Naive thymus-derived CD8-positive, alpha-beta T cell (primary cell): ENCODE data around the gene PRR23C. TPM values are rescaled to one million over a fixed set of nuclear protein-coding genes. Genes with fewer than 3 reads are reported as not detected.

ENCODE experiments used
- ATAC-seq, 2 donors: fragments of 150-1000 bp; cut with Tn5 transposase in 1 of 2; sonication (Bioruptor Pico), chemical (Tn5 transposase) in 1 of 2; 1 replicate in 1 of 2; 2 replicates in 1 of 2; pipeline ENCODE4 v1.10.0; 2021; ENCODE audit warnings: mild to moderate bottlenecking in 2 of 2, moderate library complexity in 2 of 2
- POLR2A ChIA-PET: fragments of 350-600 bp; sonication (Branson Sonifier 250); formaldehyde crosslinking; loops from one replicate; lab custom pipeline; 2021; ENCODE audit warnings: antibody characterized with exemption; lab: Charles Lee
- DNase-seq, 10 donors: peaks; one replicate each; pipeline versions ENCODE4 v3.0.0 to v3.0.0-alpha.2; 2020 to 2022
- H3K27ac Mint-ChIP-seq, 10 donors: one replicate each; pipeline ENCODE4 v1.8.0; 2020 to 2022; ENCODE audit warnings: mild to moderate bottlenecking in 10 of 10, mixed read lengths in 10 of 10, moderate library complexity in 4 of 10, inconsistent platforms in 1 of 10
- H3K27me3 Mint-ChIP-seq, 5 donors: one replicate each; pipeline ENCODE4 v1.8.0; 2021 to 2022; ENCODE audit warnings: mixed read lengths in 5 of 5
- H3K36me3 Mint-ChIP-seq, 3 donors: one replicate each; pipeline ENCODE4 v1.8.0; 2020 to 2022; ENCODE audit warnings: mixed read lengths in 3 of 3, mild to moderate bottlenecking in 2 of 3, inconsistent platforms in 1 of 3
- H3K4me1 Mint-ChIP-seq, 4 donors: one replicate each; pipeline ENCODE4 v1.8.0; 2021 to 2022; ENCODE audit warnings: mixed read lengths in 4 of 4
- H3K4me3 Mint-ChIP-seq, 10 donors: one replicate each; pipeline ENCODE4 v1.8.0; 2020 to 2022; ENCODE audit warnings: mild to moderate bottlenecking in 10 of 10, mixed read lengths in 10 of 10, moderate library complexity in 6 of 10, inconsistent platforms in 1 of 10
- H3K9me3 Mint-ChIP-seq, 9 donors: one replicate each; pipeline ENCODE4 v1.8.0; 2020 to 2022; ENCODE audit warnings: mixed read lengths in 9 of 9, mild to moderate bottlenecking in 3 of 9, inconsistent platforms in 1 of 9, moderate library complexity in 1 of 9
- polyA plus RNA-seq, 3 donors: library from polyadenylated mRNA; unstranded; fragments of 300-500 nt; fragmentation: Illumina TruSeq; gene quantifications; one replicate each; pipeline ENCODE4 v1.2.3, GENCODE V29; 2021
- total RNA-seq, 8 experiments: library from RNA in 2 of 8; stranded (reverse) in 2 of 8; gene quantifications; one replicate each; pipeline ENCODE4 v1.2.3 and lab custom pipeline; 2021 to 2026

Gene PRR23C
- total RNA-seq: not detected
- not detected for polyA plus RNA-seq
- 0 to 0.09 (median 0) reads per million in 6 experiments for total RNA-seq (lab: John Stamatoyannopoulos, UW)

- H3K4me3 Mint-ChIP-seq: no peak within 1 kb of the TSS
- ATAC-seq (no peak), DNase-seq (no peak)
- peaks cover 0 to 30% (median 5%) of the 10 kb centered on the region in 5 donors for H3K27me3 Mint-ChIP-seq
- POLR2A ChIA-PET: no interaction called here
- H3K4me1 Mint-ChIP-seq: no peaks in the 10 kb centered on the region
- peaks cover 0 to 21% (median 9%) of the 10 kb centered on the region in 9 donors for H3K9me3 Mint-ChIP-seq
- H3K27ac Mint-ChIP-seq: no peak within 1 kb of the TSS
- peaks cover 0 to 14% (median 0%) of the 10 kb centered on the region in 3 donors for H3K36me3 Mint-ChIP-seq
These were observed at the start of gene PRR23C for GRCh38 chr3:139044366-139045210. Gene PRR23C, minus strand, starts transcription at chr3:139044892. Its CDS starts 272 bp downstream, at chr3:139044620.

DNA sequence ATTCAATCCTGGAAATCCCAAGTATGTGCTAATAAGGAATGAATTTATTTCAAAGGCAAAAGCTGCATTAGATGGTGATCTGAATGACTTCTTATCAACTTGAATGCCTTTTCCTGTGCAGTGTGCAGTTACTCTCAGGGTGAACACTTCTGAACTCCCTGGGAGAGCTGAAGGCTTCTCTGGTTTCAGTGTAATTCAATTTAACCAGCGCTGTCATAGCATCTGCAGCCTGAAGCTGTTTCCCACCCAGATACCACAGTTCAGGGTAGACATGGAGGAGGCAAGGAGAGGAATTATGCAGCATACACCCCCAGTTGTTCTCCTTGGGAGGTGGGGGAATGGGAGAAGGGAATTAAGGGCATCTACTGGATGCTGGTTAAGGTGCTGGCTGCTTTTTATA, 49.1 kb upstream of the PRR23C start:
- POLR2A ChIA-PET: no interaction called here
- H3K4me1 Mint-ChIP-seq: no peaks in the 10 kb centered on the region
- no peak overlapping the region for H3K4me3 Mint-ChIP-seq
- H3K36me3 Mint-ChIP-seq: peaks cover 0 to 1% (median 0%) of the 10 kb centered on the region in 3 donors
- DNase-seq (no peak), ATAC-seq (no peak)
- peaks cover 12 to 33% (median 18%) of the 10 kb centered on the region in 5 donors for H3K27me3 Mint-ChIP-seq
- peaks cover 0 to 20% (median 9%) of the 10 kb centered on the region in 9 donors for H3K9me3 Mint-ChIP-seq
- no peak overlapping the region for H3K27ac Mint-ChIP-seq

- H3K4me1 Mint-ChIP-seq: no peaks in the 10 kb centered on the region
- POLR2A ChIA-PET: no interaction called here
- H3K36me3 Mint-ChIP-seq: no peaks in the 10 kb centered on the region
- no peak overlapping the region for H3K4me3 Mint-ChIP-seq
- no peak overlapping the region for H3K27ac Mint-ChIP-seq
- peaks cover 0 to 19% (median 4%) of the 10 kb centered on the region in 5 donors for H3K27me3 Mint-ChIP-seq
- ATAC-seq (no peak), DNase-seq (no peak)
- H3K9me3 Mint-ChIP-seq: peaks cover 0 to 15% (median 7%) of the 10 kb centered on the region in 9 donors
These were observed 44.0 kb upstream of the PRR23C start for GRCh38 chr3:139088462-139089324.

DNA sequence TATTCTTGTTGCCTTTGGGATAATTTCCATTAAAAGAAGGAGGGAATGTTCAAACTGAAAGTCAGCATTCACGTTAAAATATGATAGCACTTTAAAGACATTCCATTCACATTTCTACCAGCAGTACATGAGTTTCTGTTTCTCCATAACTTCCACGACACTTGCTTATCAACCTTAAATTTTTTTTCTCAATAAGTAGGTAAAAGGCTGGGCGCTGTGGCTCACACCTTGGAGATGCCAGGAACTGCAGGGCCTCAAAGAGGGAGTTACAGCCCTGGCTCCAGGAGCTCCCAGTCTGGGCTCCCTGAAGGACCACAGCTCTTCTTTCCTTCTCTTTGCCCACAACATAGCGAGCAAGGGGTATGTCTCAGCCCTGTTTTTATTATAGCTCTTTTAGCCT, 42.9 kb upstream of the PRR23C start:
- Mint-ChIP-seq H3K9me3 (peaks cover 0 to 8% (median 6%) of the 10 kb centered on the region in 9 donors), H3K27ac (no peak overlapping the region), H3K27me3 (peaks cover 0 to 17% (median 4%) of the 10 kb centered on the region in 5 donors), H3K4me3 (no peak overlapping the region), H3K36me3 (no peaks in the 10 kb centered on the region), H3K4me1 (no peaks in the 10 kb centered on the region)
- POLR2A ChIA-PET: no interaction called here
- ATAC-seq (no peak), DNase-seq (no peak)

DNA sequence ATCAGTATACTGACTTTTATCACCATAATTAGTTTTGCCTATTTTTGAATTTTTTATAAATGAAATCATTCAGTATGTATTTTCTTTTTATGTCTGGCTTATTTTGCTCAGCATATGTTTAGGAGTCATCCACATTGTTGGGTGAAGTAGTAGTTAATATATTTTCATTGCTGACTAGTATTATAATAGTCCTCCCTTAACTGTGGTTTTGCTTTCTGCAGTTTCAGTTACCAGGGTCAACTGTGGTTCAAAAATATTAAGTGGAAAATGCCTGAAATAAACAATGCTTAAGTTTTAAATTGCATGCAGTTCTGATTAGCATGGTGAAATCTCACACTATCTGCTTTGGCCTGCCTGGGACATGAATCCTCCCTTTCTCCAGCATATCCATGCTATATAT, 39.5 kb upstream of the PRR23C start:
- H3K4me1 Mint-ChIP-seq: no peaks in the 10 kb centered on the region
- POLR2A ChIA-PET: no interaction called here
- ATAC-seq: no peak
- H3K27me3 Mint-ChIP-seq: peaks cover 0 to 14% (median 1%) of the 10 kb centered on the region in 5 donors
- no peak overlapping the region for H3K4me3 Mint-ChIP-seq
- H3K9me3 Mint-ChIP-seq: peaks cover 0 to 4% (median 0%) of the 10 kb centered on the region in 9 donors
- DNase-seq: no peak
- no peaks in the 10 kb centered on the region for H3K36me3 Mint-ChIP-seq
- no peak overlapping the region for H3K27ac Mint-ChIP-seq

GRCh38 chr3:139074565-139075115, 29.9 kb upstream of the PRR23C start:
- Mint-ChIP-seq H3K27me3 (peaks cover 4 to 28% (median 12%) of the 10 kb centered on the region in 5 donors), H3K4me1 (no peaks in the 10 kb centered on the region), H3K9me3 (peaks cover 13 to 66% (median 42%) of the 10 kb centered on the region in 9 donors), H3K27ac (no peak overlapping the region), H3K36me3 (peaks cover 0 to 33% (median 0%) of the 10 kb centered on the region in 3 donors), H3K4me3 (no peak overlapping the region)
- no peak for DNase-seq
- POLR2A ChIA-PET: no interaction called here
- ATAC-seq: no peak

GRCh38 chr3:139062918-139063317, 18.2 kb upstream of the PRR23C start:
- H3K36me3 Mint-ChIP-seq: no peaks in the 10 kb centered on the region
- no peak for DNase-seq
- peaks cover 0 to 5% (median 0%) of the 10 kb centered on the region in 9 donors for H3K9me3 Mint-ChIP-seq
- no peak for ATAC-seq
- no peak overlapping the region for H3K4me3 Mint-ChIP-seq
- peaks cover 0 to 8% (median 0%) of the 10 kb centered on the region in 5 donors for H3K27me3 Mint-ChIP-seq
- H3K4me1 Mint-ChIP-seq: no peaks in the 10 kb centered on the region
- no peak overlapping the region for H3K27ac Mint-ChIP-seq
- POLR2A ChIA-PET: no interaction called here

DNA sequence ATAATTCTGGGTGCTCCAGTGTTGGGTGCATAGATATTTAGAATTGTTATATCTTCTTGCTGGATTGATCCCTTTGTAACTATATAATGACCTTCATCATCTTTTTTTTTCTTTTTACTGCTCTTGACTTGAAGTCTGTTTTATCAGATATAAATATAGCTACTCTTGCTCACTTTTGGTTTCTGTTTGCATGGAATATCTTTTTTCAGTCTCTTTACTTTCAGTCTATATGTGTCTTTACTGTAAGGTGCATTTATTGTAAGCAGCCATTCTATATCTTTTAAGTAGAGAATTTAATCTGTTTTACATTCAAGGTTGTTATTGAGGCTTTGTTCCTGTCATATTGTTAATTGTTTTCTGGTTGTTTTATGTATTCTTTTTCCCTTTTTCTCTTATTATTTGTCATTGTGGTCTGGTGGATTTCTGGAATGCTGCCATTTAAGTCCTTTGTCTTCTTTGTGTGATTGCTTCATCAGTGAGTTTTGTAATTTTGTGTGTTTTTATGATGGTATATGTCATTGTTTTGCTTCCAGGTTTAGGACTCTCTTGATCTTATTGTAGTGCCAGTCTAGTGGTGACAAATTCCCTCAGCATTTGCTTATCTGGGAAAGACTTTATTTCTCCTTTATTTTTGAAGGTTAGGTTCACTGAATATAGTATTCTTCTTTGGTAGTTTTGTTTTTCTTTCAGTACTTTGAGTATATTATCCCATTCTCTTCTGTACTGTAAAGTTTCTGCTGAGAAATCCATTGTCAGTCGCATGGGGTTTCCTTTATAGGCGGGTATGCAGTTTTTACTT, 8.3 kb upstream of the PRR23C start:
- ATAC-seq (no peak), DNase-seq (no peak)
- Mint-ChIP-seq H3K4me3 (no peak overlapping the region), H3K9me3 (peaks cover 20 to 49% (median 37%) of the 10 kb centered on the region in 9 donors), H3K27me3 (peaks cover 0 to 6% (median 0%) of the 10 kb centered on the region in 5 donors), H3K27ac (no peak overlapping the region), H3K4me1 (no peaks in the 10 kb centered on the region), H3K36me3 (peaks cover 0 to 19% (median 3%) of the 10 kb centered on the region in 3 donors)
- POLR2A ChIA-PET: no interaction called here

- ATAC-seq: no peak
- peaks cover 0 to 36% (median 7%) of the 10 kb centered on the region in 5 donors for H3K27me3 Mint-ChIP-seq
- POLR2A ChIA-PET: no interaction called here
- no peak overlapping the region for H3K27ac Mint-ChIP-seq
- H3K4me3 Mint-ChIP-seq: no peak overlapping the region
- no peaks in the 10 kb centered on the region for H3K4me1 Mint-ChIP-seq
- H3K36me3 Mint-ChIP-seq: peaks cover 0 to 14% (median 0%) of the 10 kb centered on the region in 3 donors
- H3K9me3 Mint-ChIP-seq: peaks cover 0 to 21% (median 8%) of the 10 kb centered on the region in 9 donors
- no peak for DNase-seq
These were observed 932 bp downstream of the PRR23C start for GRCh38 chr3:139043554-139044365.

DNA sequence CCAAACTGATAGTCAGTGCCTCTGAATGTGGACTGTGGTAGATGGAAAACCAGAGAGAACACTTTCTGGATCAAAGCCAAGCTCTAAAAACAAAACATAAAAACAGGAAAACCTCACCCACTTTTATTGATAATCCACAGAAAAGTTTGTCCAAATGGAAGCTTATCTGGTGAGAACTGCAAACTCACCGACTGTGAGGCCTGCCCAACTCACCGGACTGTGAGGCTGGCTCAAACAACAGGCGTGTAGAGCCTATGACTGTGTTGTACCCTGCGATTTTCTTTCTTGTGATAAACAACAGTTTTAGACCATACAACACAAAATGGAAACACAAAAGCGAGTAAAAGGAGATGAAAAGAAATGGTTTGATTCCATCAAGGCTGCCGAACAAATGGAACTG, 7.2 kb downstream of the PRR23C start:
- Mint-ChIP-seq H3K9me3 (peaks cover 0 to 7% (median 2%) of the 10 kb centered on the region in 9 donors), H3K4me3 (no peak overlapping the region), H3K27me3 (peaks cover 3 to 57% (median 6%) of the 10 kb centered on the region in 5 donors), H3K27ac (no peak overlapping the region), H3K36me3 (no peaks in the 10 kb centered on the region), H3K4me1 (no peaks in the 10 kb centered on the region)
- POLR2A ChIA-PET: no interaction called here
- DNase-seq: no peak
- ATAC-seq: no peak

DNA sequence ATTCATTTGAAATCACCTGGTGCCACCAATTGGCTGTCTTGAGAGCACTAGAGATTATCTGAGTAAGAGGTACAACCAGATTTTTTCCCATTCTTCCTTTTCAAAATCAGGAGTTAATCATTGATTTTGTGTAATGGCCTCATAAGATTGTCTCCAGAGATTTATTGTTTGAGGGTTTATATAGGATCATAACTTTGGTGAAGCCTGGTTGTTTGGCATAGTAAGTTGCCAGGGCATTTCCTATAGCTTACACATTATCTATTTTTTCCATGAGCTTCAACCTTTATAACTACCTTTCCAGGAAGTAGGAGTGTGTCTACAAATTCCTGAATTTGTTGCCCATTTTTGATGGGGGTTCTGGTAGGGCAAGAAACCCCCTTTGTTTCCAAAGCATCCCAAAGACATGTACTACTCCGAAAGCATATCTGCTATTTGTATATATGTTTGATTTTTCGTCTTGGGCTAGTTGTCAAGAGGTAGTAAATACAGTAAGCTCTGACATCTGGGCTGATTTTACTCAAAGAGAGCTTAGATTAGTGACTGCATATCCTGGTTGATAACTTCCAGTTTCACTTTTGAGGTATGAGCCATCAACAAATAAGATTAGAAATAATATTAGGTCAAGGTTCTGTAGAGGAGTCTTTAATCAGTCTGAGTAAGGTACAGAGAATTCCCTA, 12.2 kb downstream of the PRR23C start:
- DNase-seq (no peak), ATAC-seq (no peak)
- peaks cover 0 to 40% (median 19%) of the 10 kb centered on the region in 9 donors for H3K9me3 Mint-ChIP-seq
- H3K4me3 Mint-ChIP-seq: no peak overlapping the region
- peaks cover 0 to 18% (median 0%) of the 10 kb centered on the region in 3 donors for H3K36me3 Mint-ChIP-seq
- H3K27ac Mint-ChIP-seq: no peak overlapping the region
- peaks cover 2 to 28% (median 6%) of the 10 kb centered on the region in 5 donors for H3K27me3 Mint-ChIP-seq
- H3K4me1 Mint-ChIP-seq: no peaks in the 10 kb centered on the region
- POLR2A ChIA-PET: no interaction called here
